GM12872 (cell line): ENCODE measurements around the gene TTC7B.

Source experiments
- TF ChIP-seq, protein P1 (sequence below): IDR thresholded peaks from 3 replicates; pipeline ENCODE4 v1.5.1; 2011; ENCODE audit warnings: low read depth, mild to moderate bottlenecking, low read length, moderate library complexity; ENCODE audit not compliant: insufficient read depth

The TTC7B gene

DNA sequence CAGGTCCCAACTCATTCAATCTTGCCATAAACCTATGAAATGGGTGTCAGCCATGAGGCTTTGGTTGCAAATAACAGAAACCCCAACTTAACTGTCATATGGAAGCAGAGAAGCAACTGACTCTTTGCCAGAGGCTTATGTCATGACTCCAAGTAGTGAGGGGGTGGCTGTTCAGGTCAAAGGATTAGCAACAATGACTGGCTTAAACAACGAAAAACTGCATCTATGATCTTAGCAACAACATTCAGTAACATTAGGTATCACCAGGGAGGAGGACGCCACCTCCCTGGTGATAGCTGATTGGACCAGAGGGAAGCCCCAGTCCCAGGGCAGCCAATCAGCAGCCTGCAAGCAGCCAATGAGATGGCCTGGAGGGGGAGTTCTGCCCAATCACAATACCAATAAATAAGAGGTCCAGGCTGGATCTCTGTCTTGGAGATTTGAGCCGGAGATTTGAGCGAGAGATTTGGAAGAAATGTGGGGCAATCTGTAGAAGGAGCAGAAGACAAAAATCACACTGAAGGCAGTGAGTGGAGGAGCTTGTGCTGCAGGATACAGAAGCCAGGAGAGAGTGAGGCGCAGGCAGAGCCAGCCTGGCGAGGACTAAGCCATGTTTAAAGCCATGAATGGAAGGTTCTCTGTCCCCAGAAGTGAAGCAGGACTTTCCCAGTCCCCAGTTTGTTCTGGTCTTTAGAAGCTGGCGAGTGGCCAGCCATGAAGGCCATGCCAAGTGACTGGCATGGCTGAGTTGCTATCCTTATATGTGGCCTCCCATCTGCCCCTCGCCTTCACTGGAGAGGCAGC lies 326.1 kb downstream of the TTC7B start:
- TF ChIP-seq, protein P1, sequence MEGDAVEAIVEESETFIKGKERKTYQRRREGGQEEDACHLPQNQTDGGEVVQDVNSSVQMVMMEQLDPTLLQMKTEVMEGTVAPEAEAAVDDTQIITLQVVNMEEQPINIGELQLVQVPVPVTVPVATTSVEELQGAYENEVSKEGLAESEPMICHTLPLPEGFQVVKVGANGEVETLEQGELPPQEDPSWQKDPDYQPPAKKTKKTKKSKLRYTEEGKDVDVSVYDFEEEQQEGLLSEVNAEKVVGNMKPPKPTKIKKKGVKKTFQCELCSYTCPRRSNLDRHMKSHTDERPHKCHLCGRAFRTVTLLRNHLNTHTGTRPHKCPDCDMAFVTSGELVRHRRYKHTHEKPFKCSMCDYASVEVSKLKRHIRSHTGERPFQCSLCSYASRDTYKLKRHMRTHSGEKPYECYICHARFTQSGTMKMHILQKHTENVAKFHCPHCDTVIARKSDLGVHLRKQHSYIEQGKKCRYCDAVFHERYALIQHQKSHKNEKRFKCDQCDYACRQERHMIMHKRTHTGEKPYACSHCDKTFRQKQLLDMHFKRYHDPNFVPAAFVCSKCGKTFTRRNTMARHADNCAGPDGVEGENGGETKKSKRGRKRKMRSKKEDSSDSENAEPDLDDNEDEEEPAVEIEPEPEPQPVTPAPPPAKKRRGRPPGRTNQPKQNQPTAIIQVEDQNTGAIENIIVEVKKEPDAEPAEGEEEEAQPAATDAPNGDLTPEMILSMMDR: no peak

DNA sequence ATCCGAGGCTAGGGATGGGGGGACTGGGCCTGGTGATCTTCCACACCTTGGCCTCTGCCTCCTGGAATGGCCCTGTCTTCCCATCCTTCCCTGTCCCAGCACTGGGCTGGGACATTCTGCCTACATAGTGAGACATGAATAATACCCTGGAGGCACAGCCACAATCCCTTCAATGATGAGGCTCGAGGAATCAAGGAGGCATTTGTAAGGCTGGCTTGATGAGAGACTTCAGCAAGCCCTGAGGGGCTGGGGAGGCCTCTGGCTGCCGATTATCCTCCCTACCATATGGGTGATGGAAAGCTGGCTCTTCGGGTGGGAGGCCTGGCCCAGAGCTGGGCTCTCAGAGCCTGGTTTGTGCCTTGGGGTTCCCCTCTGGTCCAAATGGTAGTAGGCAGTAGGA lies 326.9 kb downstream of the TTC7B start:
- TF ChIP-seq, protein P1: no peak

DNA sequence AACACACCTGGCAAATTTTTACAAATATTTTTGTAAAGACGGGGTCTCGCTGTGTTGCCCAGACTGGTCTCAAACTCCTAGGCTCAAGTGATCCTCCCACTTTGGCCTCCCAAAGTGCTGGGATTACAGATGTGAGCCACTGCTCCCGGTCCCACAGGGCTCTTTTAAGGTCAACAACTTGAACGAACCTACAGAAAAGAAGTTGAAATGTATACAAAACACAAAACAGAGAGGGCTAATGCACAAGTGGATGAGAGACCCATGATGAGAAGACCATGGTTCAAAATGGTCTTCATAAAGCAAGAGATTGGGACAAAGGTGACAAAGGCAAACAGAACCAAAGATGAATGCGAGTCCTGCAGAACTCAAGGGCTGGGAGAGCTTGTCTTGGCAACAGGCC lies 328.0 kb downstream of the TTC7B start:
- TF ChIP-seq, protein P1: no peak

DNA sequence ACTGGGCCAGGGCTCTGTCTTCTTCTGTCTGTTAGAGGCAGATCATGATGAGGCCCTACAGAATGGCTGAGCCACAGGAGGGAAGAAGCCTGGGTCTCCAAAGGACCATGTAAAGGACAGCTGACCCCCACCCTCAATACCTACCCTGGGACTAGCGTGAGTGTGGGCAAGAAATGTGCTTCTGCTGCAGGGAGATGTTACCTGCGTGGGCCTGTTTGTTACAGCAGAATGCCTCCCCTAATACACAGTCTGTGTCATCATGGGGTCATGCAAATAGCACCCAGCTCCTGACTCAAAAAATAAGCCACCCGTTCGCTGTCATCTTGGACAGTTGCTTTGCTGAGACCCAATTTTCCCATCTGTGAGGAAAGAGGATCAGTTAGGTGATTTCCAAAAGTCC lies 328.8 kb downstream of the TTC7B start:
- TF ChIP-seq, protein P1: no peak

DNA sequence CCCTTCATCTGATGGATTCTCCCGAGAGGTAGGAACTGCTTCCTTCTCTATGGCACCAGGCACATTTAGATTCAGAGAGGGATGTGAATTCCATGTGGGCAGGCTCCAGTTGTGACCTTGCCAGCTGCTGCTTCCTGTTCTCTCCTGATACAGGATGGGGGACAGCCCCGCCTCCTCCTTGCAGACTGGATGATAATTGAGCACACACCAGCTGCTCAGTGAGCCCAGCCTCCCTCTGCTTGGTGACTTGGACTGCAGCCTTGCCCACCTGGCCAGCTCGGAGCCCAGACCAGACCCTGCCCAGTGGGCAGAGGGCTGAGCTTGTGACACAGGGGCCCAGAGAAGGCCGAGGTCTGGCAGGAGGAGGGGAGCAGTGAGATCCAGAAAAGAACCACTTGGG lies 329.2 kb downstream of the TTC7B start:
- TF ChIP-seq, protein P1: no peak

DNA sequence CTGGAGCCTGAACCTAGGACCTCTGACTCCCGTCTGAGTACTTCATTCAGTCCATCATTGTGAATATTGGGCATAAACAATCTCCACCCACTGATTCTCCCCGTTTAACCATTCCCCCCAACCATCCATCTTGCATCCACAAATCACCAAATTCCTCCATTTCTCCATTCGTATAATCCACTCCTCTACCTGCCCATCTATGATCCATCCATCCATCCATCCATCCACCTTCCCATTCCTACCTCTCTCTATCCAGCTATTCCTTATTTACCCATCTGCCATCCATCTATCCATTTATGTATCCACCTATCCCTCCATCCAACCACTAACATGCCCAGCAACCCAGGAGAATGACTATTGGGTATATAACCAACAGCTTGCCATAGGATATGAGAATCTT lies 331.9 kb downstream of the TTC7B start:
- TF ChIP-seq, protein P1: no peak

DNA sequence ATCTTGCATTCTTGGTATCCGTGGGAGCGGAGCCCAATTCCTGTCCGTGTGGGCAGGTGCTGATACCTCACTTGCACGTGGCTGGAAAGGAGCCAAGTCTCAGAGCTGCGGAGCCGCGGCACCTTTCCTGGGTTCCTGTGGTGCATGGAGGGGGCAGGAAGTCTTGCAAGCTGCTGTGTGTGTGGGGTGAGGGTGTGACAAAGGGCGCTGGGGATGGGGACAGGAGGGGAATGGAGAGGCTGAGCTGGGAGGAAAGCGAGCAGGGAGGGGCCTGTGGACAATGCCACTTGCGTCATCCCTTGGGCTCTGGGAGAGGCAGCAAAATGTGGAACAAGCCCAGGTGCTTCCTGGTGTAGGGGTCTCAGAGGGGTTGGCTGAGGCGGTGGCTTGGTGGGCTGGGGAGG lies 332.7 kb downstream of the TTC7B start:
- TF ChIP-seq, protein P1: no peak
